Trophoblast cell (in vitro differentiated cells and primary cell): Measurements from ENCODE around the gene ASIC5.

Experiments used
- DNase-seq, 2 donors: peaks; one replicate each; pipeline ENCODE4 v3.0.0-alpha.2; 2016
- H2AFZ ChIP-seq: 2 replicates; pipeline ENCODE4 v1.6.1; 2013; ENCODE audit warnings: low read length, moderate library complexity, mild to moderate bottlenecking; ENCODE audit not compliant: insufficient read depth, poor library complexity
- H2AK5ac ChIP-seq: 2 replicates; pipeline ENCODE4 v1.6.1; 2013; ENCODE audit warnings: mild to moderate bottlenecking, low read length
- H2BK120ac ChIP-seq: 2 replicates; pipeline ENCODE4 v1.6.1; 2013; ENCODE audit warnings: low read length, mild to moderate bottlenecking, moderate library complexity; ENCODE audit not compliant: insufficient read depth, poor library complexity
- H2BK12ac ChIP-seq: 2 replicates; pipeline ENCODE4 v1.6.1; 2013; ENCODE audit warnings: mild to moderate bottlenecking, low read length, moderate library complexity
- H2BK5ac ChIP-seq: 2 replicates; pipeline ENCODE4 v1.6.1; 2013; ENCODE audit warnings: low read length, low read depth, moderate library complexity, mild to moderate bottlenecking; ENCODE audit not compliant: poor library complexity
- H3K14ac ChIP-seq: 2 replicates; pipeline ENCODE4 v1.6.1; 2013; ENCODE audit warnings: mild to moderate bottlenecking, low read length
- H3K18ac ChIP-seq: 2 replicates; pipeline ENCODE4 v1.6.1; 2013; ENCODE audit warnings: mild to moderate bottlenecking, low read length
- H3K23ac ChIP-seq: 2 replicates; pipeline ENCODE4 v1.6.1; 2013; ENCODE audit warnings: low read length
- H3K27ac ChIP-seq: 2 replicates; pipeline ENCODE4 v1.5.1; 2013; ENCODE audit warnings: low read depth, mild to moderate bottlenecking, inconsistent platforms, low read length, moderate library complexity
- H3K27me3 ChIP-seq: 2 replicates; pipeline ENCODE4 v1.6.1; 2013; ENCODE audit warnings: inconsistent platforms, mild to moderate bottlenecking, low read length, moderate library complexity; ENCODE audit not compliant: insufficient read depth
- H3K36me3 ChIP-seq, 2 experiments: 1 replicate in 1 of 2; 2 replicates in 1 of 2; pipeline ENCODE4 v1.6.1; 2013; ENCODE audit warnings: low read length in 2 of 2, mild to moderate bottlenecking in 2 of 2, moderate library complexity in 1 of 2; ENCODE audit not compliant: insufficient read depth in 2 of 2, control insufficient read depth in 1 of 2
- H3K4ac ChIP-seq: 2 replicates; pipeline ENCODE4 v1.6.1; 2013; ENCODE audit warnings: low read depth, mild to moderate bottlenecking, low read length, moderate library complexity
- H3K4me1 ChIP-seq, 2 experiments: 1 replicate in 1 of 2; 2 replicates in 1 of 2; pipeline ENCODE4 v1.6.1; 2013; ENCODE audit warnings: low read length in 2 of 2, mild to moderate bottlenecking in 2 of 2, moderate library complexity in 1 of 2; ENCODE audit not compliant: insufficient read depth in 2 of 2, control insufficient read depth in 1 of 2
- H3K4me2 ChIP-seq: 2 replicates; pipeline ENCODE4 v1.6.1; 2013; ENCODE audit warnings: inconsistent platforms, mild to moderate bottlenecking, low read length, moderate library complexity
- H3K4me3 ChIP-seq: 2 replicates; pipeline ENCODE4 v1.5.1; 2013; ENCODE audit warnings: mild to moderate bottlenecking, low read depth, low read length, inconsistent platforms
- H3K79me1 ChIP-seq: one replicate; pipeline ENCODE4 v1.6.1; 2013; ENCODE audit warnings: low read length
- H3K79me2 ChIP-seq: 2 replicates; pipeline ENCODE4 v1.6.1; 2013; ENCODE audit warnings: low read length, mild to moderate bottlenecking; ENCODE audit not compliant: control insufficient read depth, insufficient read depth, poor library complexity
- H3K9ac ChIP-seq: 2 replicates; pipeline ENCODE4 v1.6.1; 2013; ENCODE audit warnings: mild to moderate bottlenecking, low read length
- H3K9me3 ChIP-seq: 2 replicates; pipeline ENCODE4 v1.6.1; 2013; ENCODE audit warnings: low read depth, mild to moderate bottlenecking, control low read depth, inconsistent platforms, low read length; ENCODE audit not compliant: insufficient read depth
- H4K12ac ChIP-seq: 2 replicates; pipeline ENCODE4 v1.6.1; 2013; ENCODE audit warnings: low read depth, mild to moderate bottlenecking, low read length, moderate library complexity
- H4K8ac ChIP-seq: 2 replicates; pipeline ENCODE4 v1.6.1; 2013; ENCODE audit warnings: low read depth, mild to moderate bottlenecking, low read length, moderate library complexity
- H4K91ac ChIP-seq: one replicate; pipeline ENCODE4 v1.6.1; 2013; ENCODE audit warnings: low read depth, mild to moderate bottlenecking, low read length, moderate library complexity
- WGBS: extraction: QIAGEN DNeasy Blood & Tissue Kit; methylation state at CpG from one replicate; pipeline ENCODE4 v1.1.7; 2013; ENCODE audit warnings: missing lambda C conversion rate; ENCODE audit not compliant: insufficient read length, insufficient coverage; ENCODE audit errors: extremely low coverage; 5-methylcytosine and 5-hydroxymethylcytosine counted together

Gene ASIC5

GRCh38 chr4:155807021-155807420, 59.1 kb downstream of the ASIC5 start:
- Histone ChIP-seq H3K79me1 (no peaks in the 10 kb centered on the region), H2BK120ac (no peak overlapping the region), H3K4ac (no peak overlapping the region), H4K12ac (no peak overlapping the region), H3K79me2 (no peaks in the 10 kb centered on the region), H3K27ac (no peak overlapping the region), H2AFZ (no peak overlapping the region), H3K27me3 (no peaks in the 10 kb centered on the region), H3K14ac (no peak overlapping the region), H3K4me2 (no peak overlapping the region), H3K9ac (no peak overlapping the region), H4K8ac (no peak overlapping the region), H4K91ac (no peak overlapping the region), H2BK12ac (no peak overlapping the region), H3K9me3 (no peaks in the 10 kb centered on the region), H2AK5ac (no peak overlapping the region), H3K23ac (no peak overlapping the region), H2BK5ac (no peak overlapping the region), H3K18ac (no peak overlapping the region), H3K4me1 (no peaks in the 10 kb centered on the region), H3K4me3 (no peak overlapping the region), H3K36me3 (no peaks in the 10 kb centered on the region)
- WGBS, result no CpG with 5 or more reads among the region's 1 CpG
- DNase-seq, result no peak

GRCh38 chr4:155805016-155805415, 61.1 kb downstream of the ASIC5 start:
- no peak overlapping the region for H3K23ac ChIP-seq
- H2AFZ ChIP-seq, result no peak overlapping the region
- H3K4ac ChIP-seq, result no peak overlapping the region
- no peak overlapping the region for H3K4me2 ChIP-seq
- no peak overlapping the region for H2BK5ac ChIP-seq
- H4K12ac ChIP-seq, result no peak overlapping the region
- H3K27ac ChIP-seq, result no peak overlapping the region
- no peak overlapping the region for H2BK120ac ChIP-seq
- H4K8ac ChIP-seq, result no peak overlapping the region
- H2BK12ac ChIP-seq, result no peak overlapping the region
- H3K18ac ChIP-seq, result no peak overlapping the region
- no peak overlapping the region for H2AK5ac ChIP-seq
- no peak for DNase-seq
- H3K27me3 ChIP-seq, result no peaks in the 10 kb centered on the region
- H3K4me1 ChIP-seq, result no peaks in the 10 kb centered on the region
- WGBS, result no CpG with 5 or more reads among the region's 1 CpG
- H3K4me3 ChIP-seq, result no peak overlapping the region
- H3K79me2 ChIP-seq, result no peaks in the 10 kb centered on the region
- H3K14ac ChIP-seq, result no peak overlapping the region
- no peak overlapping the region for H3K9ac ChIP-seq
- H3K79me1 ChIP-seq, result no peaks in the 10 kb centered on the region
- no peak overlapping the region for H4K91ac ChIP-seq
- no peaks in the 10 kb centered on the region for H3K9me3 ChIP-seq
- H3K36me3 ChIP-seq, result no peaks in the 10 kb centered on the region

GRCh38 chr4:155802190-155802959, 63.7 kb downstream of the ASIC5 start:
- H3K27ac ChIP-seq, result no peak overlapping the region

GRCh38 chr4:155800685-155801343, 65.3 kb downstream of the ASIC5 start:
- Histone ChIP-seq H3K79me1 (no peaks in the 10 kb centered on the region), H3K23ac (no peak overlapping the region), H2BK5ac (no peak overlapping the region), H4K12ac (no peak overlapping the region), H4K8ac (no peak overlapping the region), H3K27ac (no peak overlapping the region), H4K91ac (no peak overlapping the region), H3K27me3 (no peaks in the 10 kb centered on the region), H2BK120ac (no peak overlapping the region), H3K4me2 (no peak overlapping the region), H3K18ac (no peak overlapping the region), H3K4me3 (no peak overlapping the region), H3K79me2 (no peaks in the 10 kb centered on the region), H3K4me1 (no peaks in the 10 kb centered on the region), H3K4ac (no peak overlapping the region), H3K36me3 (no peaks in the 10 kb centered on the region), H3K14ac (no peak overlapping the region), H3K9ac (no peak overlapping the region), H3K9me3 (no peaks in the 10 kb centered on the region), H2BK12ac (no peak overlapping the region), H2AK5ac (no peak overlapping the region), H2AFZ (no peak overlapping the region)
- no CpG with 5 or more reads among the region's 7 CpGs for WGBS
- DNase-seq, result no peak

More at GRCh38 chr4:155802190-155802959, 63.7 kb downstream of the ASIC5 start:
- no CpG with 5 or more reads among the region's 9 CpGs for WGBS
- no peaks in the 10 kb centered on the region for H3K79me2 ChIP-seq
- peak in 1 of 2 donors; percentile 17 for DNase-seq
- H2BK120ac ChIP-seq, result no peak overlapping the region
- H3K9ac ChIP-seq, result no peak overlapping the region
- no peak overlapping the region for H4K12ac ChIP-seq
- no peak overlapping the region for H2AK5ac ChIP-seq
- no peaks in the 10 kb centered on the region for H3K27me3 ChIP-seq
- no peak overlapping the region for H2BK5ac ChIP-seq
- no peaks in the 10 kb centered on the region for H3K9me3 ChIP-seq
- H2AFZ ChIP-seq, result no peak overlapping the region
- H3K4me3 ChIP-seq, result no peak overlapping the region
- no peak overlapping the region for H3K23ac ChIP-seq
- no peak overlapping the region for H3K4me2 ChIP-seq
- H3K18ac ChIP-seq, result no peak overlapping the region
- no peaks in the 10 kb centered on the region for H3K79me1 ChIP-seq
- H3K14ac ChIP-seq, result no peak overlapping the region
- H4K91ac ChIP-seq, result no peak overlapping the region
- no peak overlapping the region for H2BK12ac ChIP-seq
- no peaks in the 10 kb centered on the region for H3K36me3 ChIP-seq
- H4K8ac ChIP-seq, result no peak overlapping the region
- H3K4ac ChIP-seq, result no peak overlapping the region
- H3K4me1 ChIP-seq, result no peaks in the 10 kb centered on the region
